SHP77 treated with DMSO at 0.1 percent for 48 hours (cell line): ENCODE data around the gene FOXS1.
"Not testable (repeated sequence)": the region's sequence is repeated elsewhere in the genome, so short reads cannot be mapped to it uniquely, and the experiment has no call there.

ENCODE experiments used
- DNase-seq: peaks from one replicate; lab custom pipeline; 2025; lab: John Stamatoyannopoulos, UW

Gene FOXS1

DNA sequence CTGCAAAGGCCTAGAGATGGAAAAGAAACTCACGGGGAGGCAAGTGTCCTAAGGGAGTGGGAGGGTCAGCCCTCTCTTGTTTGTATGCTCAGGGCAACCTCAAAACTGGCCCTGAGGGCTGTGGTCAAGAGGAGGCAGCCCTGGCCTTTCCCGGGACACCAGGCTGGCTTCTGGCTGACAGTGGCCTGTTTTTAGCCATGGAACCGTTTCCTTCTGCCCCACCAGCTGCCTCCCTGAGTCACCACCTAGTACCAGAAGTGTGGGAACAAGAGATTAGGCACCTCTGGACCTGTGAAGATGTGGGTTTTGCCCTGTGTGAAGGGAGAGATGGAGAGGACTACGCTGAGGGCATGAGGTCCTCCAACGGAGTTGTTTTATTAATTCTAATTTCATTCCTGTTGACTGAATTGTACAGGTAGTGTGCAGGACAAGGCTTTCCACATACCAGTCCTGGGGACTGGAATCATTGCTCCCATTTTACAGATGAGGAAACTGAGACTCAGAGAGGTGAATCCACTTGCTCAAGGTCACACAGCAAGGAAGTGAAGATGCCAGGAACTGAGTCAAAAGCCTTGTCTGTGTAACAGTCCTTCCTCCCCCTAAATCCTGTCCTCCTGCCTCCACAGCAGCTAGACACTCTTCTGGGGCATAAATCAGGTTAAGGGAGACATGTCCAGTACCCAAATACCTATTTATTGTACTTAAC is 5.5 kb downstream of the FOXS1 start:
- no peak for DNase-seq

DNA sequence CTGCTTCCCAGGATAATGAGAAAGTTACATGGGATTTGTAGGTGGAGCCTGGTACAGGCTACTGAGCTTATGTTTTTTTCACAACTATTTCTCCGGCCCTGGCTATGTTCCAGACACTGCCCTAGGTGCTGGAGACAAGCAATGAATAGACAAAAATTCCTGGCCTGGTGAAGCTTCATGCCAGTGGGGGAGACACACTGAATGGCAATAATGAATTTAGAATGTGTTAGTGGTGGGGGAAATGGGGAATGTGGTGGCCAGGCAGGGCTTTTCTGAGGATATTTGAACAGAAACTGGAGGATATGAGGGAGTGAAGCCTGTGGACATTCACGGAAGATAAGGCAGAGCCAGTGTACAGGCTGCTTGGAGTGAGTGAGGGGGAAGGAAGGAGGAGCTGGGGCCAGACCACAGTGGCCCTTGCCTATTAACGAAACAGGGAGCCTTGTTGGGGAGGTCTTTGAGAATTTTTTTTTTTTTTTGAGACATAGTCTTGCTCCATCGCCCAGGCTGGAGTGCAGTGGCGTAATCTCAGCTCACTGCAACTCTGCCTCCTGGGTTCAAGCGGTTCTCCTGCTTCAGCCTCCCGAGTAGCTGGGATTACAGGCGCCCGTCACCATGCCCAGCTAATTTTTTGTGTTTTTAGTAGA is 6.6 kb downstream of the FOXS1 start:
- no peak for DNase-seq

DNA sequence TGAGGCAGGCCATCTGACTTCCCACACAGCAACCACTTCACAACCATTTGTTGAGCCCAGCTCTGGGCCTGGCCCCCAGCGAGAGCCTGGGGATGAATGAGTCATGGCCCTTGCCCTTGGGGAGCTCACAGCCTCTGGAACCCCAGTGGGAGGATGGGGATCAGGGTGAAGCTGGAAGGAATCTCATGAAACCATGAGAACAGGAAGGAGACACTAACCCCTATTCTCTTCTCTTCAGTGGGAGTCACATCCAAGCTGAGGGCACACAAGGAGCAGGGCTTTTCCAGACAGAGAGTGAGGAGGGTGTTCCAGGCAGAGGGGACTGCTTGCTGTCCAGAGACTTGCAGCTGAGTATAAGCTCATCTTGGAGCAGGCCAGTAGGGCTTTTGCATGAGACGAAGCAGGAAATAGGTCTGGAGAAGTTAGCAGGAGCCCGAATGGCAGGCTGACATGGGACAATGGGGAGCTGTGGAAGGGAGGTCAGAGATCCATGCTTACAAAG is 7.5 kb downstream of the FOXS1 start:
- no peak for DNase-seq

DNA sequence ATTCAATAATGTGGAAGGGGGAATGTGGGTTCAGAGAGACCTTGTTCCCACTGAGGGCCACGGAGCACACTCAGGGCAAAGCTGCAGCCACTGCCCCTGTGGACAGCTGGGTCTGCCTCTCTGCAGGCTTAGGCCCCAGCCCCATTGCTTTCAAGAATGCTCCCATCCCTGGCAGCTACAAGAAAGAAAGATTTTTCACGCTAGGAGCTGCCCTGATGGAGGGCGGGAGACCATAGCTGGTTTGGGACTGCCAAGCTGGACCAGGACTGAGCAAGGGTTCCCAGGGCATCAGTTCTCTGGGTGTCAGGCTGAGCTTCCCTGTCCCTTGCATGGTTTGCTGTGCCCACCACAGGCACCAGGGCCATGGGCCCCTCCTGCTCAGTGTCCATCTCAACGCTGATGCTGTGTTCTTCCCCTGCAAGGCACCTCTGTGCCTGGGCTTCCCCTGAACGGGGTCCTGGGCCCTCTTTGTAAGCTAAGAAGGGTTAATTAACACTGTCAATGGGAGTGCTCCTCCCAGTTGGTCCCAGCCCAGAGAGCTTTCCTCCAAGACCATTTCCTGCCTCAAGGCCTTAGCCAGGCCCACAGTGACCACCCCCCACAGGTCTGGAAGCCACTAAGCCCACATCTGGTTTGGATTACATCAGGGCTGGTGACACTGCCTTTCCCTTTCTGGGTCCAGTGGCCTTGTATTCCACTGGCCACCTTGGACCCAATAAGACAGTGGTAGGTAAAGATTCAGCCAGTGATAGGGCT is 8.4 kb downstream of the FOXS1 start:
- DNase-seq, result no peak

DNA sequence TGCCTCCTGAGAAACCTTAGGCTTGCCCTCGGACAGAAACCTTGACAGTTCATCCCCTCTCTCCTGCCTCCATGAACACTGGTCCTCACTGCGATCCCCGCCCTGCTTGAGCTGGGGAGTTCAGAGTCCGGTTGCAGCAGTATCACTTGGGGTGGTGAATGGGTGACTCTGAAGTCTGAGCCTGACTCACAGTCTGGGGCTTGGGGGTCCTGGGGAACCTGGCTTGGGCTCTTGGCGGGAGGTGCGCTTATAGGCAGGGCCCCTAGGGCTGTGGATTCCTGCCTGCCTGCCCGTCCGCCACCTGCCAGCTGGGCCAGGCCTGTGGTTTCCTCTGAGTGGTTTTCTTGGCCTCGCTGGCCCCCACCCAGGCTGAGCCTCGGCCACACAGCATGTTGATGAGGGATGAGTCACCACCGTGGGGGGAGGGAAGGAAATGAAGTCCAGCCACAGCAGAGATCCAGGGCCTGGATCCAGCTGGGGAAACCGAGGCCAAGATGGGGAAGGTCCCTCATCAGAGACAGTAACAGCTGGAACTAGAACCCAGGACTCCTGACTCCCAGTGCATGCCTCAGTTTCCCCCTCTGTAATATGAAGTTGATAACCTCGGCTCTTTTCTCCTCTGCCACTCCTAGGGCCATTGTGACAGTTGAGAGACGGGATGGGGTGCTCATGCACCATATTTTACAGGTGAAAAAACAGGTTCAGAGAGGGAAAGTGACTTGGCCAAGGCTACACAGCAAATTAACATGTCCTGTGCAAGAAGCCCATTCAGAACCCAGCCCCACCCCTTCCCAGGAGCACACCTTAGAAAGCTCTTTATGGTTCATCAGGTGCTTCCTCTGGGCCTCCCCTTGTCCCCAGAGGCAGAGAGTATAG is 9.2 kb downstream of the FOXS1 start:
- DNase-seq, result peak; percentile 41

DNA sequence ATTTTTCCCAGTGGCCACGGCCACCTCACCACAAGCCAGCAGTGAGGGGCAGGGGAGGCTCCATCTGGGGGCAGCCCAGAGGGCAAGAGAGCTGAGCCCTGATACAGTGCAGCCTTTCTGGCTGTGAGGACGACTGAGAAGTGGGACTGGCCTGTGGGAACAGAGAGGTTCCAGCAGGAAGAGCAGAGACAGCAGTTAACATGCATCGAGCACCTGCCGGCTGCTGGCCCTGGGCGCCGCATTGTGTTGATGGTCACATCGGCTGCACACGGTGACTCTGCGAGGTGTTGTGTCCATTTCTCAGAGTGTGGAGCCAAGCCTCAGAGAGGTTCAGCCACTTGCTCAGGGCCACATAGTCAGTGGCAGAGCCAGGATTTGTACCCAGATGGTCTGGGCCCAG is 9.8 kb downstream of the FOXS1 start:
- DNase-seq, result peak; percentile 52

- DNase-seq, result no peak
Measured at GRCh38 chr20:31833931-31834521, 11.4 kb downstream of the FOXS1 start.

GRCh38 chr20:31833130-31833930 is 12.1 kb downstream of the FOXS1 start:
- DNase-seq, result peak; percentile 6

GRCh38 chr20:31831771-31832306 is 13.6 kb downstream of the FOXS1 start:
- no peak for DNase-seq

- DNase-seq, result no peak
Measured at GRCh38 chr20:31831211-31831610, 14.2 kb downstream of the FOXS1 start.

- no peak for DNase-seq
Measured at GRCh38 chr20:31830406-31830981, 14.9 kb downstream of the FOXS1 start.

GRCh38 chr20:31829731-31830130 is 15.7 kb downstream of the FOXS1 start:
- no peak for DNase-seq

DNA sequence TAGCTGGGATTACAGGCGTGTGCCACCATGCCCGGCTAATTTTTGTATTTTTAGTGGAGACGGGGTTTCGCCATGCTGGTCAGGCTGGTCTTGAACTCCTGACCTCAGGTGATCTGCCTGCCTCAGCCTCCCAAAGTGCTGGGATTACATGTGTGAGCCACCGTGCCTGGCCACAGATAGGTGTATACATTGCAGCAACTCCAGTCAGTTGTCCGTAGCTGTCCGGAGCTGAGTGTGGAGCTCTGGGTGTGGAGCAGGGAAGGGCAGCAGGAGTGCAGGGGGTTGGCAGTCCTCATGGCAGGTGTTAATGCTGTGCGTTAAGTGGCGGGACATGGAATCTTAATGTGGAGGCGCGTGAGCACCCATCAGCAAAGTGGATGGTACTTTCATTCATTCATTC is 17.4 kb downstream of the FOXS1 start:
- not testable (repeated sequence) for DNase-seq

GRCh38 chr20:31827059-31827458 is 18.3 kb downstream of the FOXS1 start:
- DNase-seq, result no peak

GRCh38 chr20:31826074-31826473 is 19.3 kb downstream of the FOXS1 start:
- no peak for DNase-seq

DNA sequence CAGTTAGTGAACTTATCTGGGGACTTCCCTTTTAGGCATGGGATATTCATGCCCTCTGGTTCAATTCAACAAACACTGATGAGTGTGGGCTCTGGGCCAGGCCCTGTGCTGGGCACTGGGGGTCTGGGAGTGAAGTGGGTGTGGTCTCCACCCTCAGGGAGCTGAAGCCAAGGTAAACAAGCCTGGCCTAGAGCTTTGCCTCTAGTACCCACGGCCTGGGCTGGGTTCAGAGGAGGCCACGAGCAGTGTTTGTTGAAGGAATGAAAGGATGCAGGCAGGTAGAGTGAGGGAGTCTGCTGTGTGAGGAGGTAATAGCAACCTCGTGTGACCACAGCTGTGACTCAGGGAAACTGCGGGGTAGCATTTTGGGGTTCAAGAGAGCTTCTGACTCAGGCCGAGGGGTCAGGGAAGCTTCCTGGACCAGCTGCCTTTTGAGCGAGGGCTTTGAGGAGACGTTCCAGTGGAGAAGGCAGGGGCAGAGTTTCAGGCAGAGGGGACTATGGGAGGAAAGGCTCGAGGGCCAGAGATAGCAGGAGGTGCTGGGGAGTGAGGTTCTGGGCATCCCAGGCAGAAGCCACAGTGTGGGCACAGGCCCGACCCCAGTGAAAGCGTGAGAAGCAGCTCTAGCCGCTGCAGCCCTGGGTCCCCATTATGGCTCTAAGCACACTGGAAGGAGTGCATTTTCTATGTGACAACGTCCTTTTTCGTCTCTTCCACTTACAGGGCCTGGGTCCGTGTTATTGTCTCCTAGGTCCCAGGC is 20.7 kb downstream of the FOXS1 start:
- DNase-seq, result peak; percentile 2

DNA sequence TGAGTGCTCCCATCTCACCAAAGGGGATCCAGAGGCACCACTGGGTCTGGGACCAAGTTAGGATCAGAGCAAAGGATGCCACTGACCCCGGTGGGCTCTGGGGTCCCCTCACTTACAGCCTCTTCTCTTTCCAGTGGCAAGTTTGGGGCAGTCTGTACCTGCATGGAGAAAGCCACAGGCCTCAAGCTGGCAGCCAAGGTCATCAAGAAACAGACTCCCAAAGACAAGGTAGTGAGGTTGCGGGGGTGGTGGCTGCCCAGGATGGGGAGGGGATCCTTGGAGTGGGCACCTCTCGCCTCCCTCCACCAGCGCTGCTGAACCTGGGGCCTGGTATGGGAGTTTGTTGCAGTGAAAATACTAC is 21.3 kb downstream of the FOXS1 start:
- DNase-seq, result no peak

DNA sequence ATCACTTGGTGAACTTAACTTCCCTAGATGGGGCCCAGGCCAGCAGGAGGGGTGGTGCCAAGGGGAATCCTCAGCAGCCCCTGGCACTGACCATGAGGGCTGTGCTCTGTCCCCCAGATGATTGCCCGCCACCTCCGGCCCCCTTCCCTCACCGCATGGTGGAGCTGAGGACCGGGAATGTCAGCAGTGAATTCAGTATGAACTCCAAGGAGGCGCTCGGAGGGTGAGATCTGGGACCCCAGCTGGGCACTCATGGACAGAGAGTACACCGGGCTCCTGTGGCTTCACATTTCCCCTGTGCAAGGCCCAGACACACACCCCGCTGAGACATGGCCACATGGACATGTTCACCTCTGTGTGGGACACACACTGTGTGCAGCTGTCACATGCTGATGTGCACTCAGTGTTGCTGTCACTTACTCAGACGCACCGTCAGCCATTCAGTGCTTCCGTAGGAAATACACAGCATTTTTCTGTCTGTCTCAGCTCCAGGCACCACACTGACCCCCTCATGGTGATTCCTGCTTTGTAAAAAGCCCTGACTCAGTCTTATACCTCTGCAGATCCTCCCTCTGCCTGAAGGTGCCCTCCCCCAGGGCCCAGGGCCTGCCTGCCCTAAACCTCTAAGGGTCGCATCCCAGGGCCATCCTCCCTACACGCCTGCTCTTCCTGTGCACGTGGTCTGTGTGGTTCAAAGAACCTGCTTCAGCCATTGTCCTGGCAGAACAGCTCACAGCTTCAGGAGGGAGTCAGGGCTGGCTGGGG is 21.9 kb downstream of the FOXS1 start:
- no peak for DNase-seq
